ENCODE measurements around the gene AFF4. TPM values are rescaled to one million over a fixed set of nuclear protein-coding genes. Genes with fewer than 3 reads are reported as not detected.
A peak's percentile ranks its signal among the peaks of the same experiment; 100 is the strongest.

AFF4 gene
- total RNA-seq, 1 experiment from 2014 or later, result 38.6 TPM

GRCh38 chr5:132831095-132831860, 132.2 kb downstream of the AFF4 start:
- ChIA-PET POLR2A (interaction anchor here (1.7 kb wide), 1 partner anchor 35 kb away, joined by 5 read pairs; the partner anchor contains the start of genes GDF9 and UQCRQ), RAD21 (ENCODE audit: low non-redundant PET in 1 of 2, low total read pairs in 2 of 2, uncharacterized antibody in 2 of 2, unreplicated experiment in 2 of 2) (interaction anchor here in 1 of 2 experiments (0.7 kb wide), 1 partner anchor 27 kb away, joined by 4 read pairs; no protein-coding TSS in a partner anchor)
- H3K27ac ChIP-seq (ENCODE audit: low read depth, low read length), result peak overlapping the region; percentile 75

More at GRCh38 chr5:132831095-132831860, 132.2 kb downstream of the AFF4 start:
- Histone ChIP-seq H3K9ac (ENCODE audit: low read length) (peak overlapping the region; percentile 79), H3K4me2 (ENCODE audit: low read length) (peak overlapping the region; percentile 93), H3K4me1 (ENCODE audit: control insufficient read depth in 1 of 2, insufficient read depth in 2 of 2, low read length in 2 of 2) (peaks cover 12 to 19% of the 10 kb centered on the region in 2 experiments; a peak in 3 of 4 replicates), H3K9me2 (ENCODE audit: insufficient read depth) (no peaks in the 10 kb centered on the region), H3K9me3 (ENCODE audit: control insufficient read depth in 1 of 2, insufficient read depth in 1 of 2, low read depth in 1 of 2, low read length in 2 of 2) (no peaks in the 10 kb centered on the region), H3K4me3 (replicated peaks in 1 of 2; ENCODE audit: low read depth in 1 of 2, low read length in 2 of 2) (peak overlapping the region; percentile 65 to 73), H3K36me3 (ENCODE audit: control insufficient read depth in 1 of 2, insufficient read depth in 2 of 2, low read length in 2 of 2) (no peaks in the 10 kb centered on the region), H3K79me2 (ENCODE audit: insufficient read depth, low read length) (peaks cover 6% of the 10 kb centered on the region; the same call in 1 of the 2 replicates), H4K20me1 (ENCODE audit: insufficient read depth) (no peaks in the 10 kb centered on the region), H2AFZ (ENCODE audit: low read depth, low read length, poor library complexity, severe bottlenecking) (no peak overlapping the region), H3K27me3 (ENCODE audit: insufficient read depth, low read length) (no peaks in the 10 kb centered on the region)
- intact Hi-C loops (cut with micrococcal nuclease), result no loop called here
- TF ChIP-seq FOSL1 (IDR thresholded peaks at IDR 0.05; ENCODE audit: low read depth) (no peak), ZNF274 (IDR thresholded peaks at IDR 0.05; ENCODE audit: low read depth, low read length) (no peak), SIN3A (IDR thresholded peaks at IDR 0.05; ENCODE audit: low read depth) (no peak), CEBPB (IDR thresholded peaks at IDR 0.05; ENCODE audit: low read depth) (no peak), TCF7L2 (IDR thresholded peaks at IDR 0.05; ENCODE audit: borderline replicate concordance, extremely low read depth, insufficient read depth, insufficient read length) (no peak), POLR2A (IDR thresholded peaks at IDR 0.05; ENCODE audit: borderline replicate concordance, extremely low read depth, insufficient read depth, insufficient read length) (no peak), YY1 (IDR thresholded peaks at IDR 0.05; ENCODE audit: extremely low read depth, insufficient replicate concordance, low read depth, low read length) (no peak), RAD21 (IDR thresholded peaks at IDR 0.05; ENCODE audit: low read depth) (no peak), POLR2AphosphoS5 (IDR thresholded peaks at IDR 0.05; ENCODE audit: low read depth, low read length) (no peak), SP1 (IDR thresholded peaks at IDR 0.05; ENCODE audit: low read depth) (no peak)
- TF ChIP-seq, protein P1, sequence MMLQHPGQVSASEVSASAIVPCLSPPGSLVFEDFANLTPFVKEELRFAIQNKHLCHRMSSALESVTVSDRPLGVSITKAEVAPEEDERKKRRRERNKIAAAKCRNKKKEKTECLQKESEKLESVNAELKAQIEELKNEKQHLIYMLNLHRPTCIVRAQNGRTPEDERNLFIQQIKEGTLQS (IDR thresholded peaks at IDR 0.05), result no peak
- TF ChIP-seq, protein P2, sequence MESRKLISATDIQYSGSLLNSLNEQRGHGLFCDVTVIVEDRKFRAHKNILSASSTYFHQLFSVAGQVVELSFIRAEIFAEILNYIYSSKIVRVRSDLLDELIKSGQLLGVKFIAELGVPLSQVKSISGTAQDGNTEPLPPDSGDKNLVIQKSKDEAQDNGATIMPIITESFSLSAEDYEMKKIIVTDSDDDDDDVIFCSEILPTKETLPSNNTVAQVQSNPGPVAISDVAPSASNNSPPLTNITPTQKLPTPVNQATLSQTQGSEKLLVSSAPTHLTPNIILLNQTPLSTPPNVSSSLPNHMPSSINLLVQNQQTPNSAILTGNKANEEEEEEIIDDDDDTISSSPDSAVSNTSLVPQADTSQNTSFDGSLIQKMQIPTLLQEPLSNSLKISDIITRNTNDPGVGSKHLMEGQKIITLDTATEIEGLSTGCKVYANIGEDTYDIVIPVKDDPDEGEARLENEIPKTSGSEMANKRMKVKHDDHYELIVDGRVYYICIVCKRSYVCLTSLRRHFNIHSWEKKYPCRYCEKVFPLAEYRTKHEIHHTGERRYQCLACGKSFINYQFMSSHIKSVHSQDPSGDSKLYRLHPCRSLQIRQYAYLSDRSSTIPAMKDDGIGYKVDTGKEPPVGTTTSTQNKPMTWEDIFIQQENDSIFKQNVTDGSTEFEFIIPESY (IDR thresholded peaks at IDR 0.05; ENCODE audit: extremely low read depth, insufficient replicate concordance, low read length), result no peak
- TSS peak; percentile 81 for BruUV-seq (replicated peaks)
- no peak for ATAC-seq
- DNase-seq (ENCODE audit: low read depth, low spot score), result no peak
- CTCF ChIA-PET, result interaction anchor here (1.3 to 3.9 kb wide), 3 partner anchors 11 to 33 kb away, joined by 3 to 31 read pairs (median 5); no protein-coding TSS in a partner anchor
